ENCODE measurements around the gene SURF2. TPM values are rescaled to one million over a fixed set of nuclear protein-coding genes. Genes with fewer than 3 reads are reported as not detected.
"Not testable (repeated sequence)": the region's sequence is repeated elsewhere in the genome, so short reads cannot be mapped to it uniquely, and the experiment has no call there.

The SURF2 gene
- total RNA-seq, 2 donors from 2014 or later: 16.4 to 57.6 TPM

DNA sequence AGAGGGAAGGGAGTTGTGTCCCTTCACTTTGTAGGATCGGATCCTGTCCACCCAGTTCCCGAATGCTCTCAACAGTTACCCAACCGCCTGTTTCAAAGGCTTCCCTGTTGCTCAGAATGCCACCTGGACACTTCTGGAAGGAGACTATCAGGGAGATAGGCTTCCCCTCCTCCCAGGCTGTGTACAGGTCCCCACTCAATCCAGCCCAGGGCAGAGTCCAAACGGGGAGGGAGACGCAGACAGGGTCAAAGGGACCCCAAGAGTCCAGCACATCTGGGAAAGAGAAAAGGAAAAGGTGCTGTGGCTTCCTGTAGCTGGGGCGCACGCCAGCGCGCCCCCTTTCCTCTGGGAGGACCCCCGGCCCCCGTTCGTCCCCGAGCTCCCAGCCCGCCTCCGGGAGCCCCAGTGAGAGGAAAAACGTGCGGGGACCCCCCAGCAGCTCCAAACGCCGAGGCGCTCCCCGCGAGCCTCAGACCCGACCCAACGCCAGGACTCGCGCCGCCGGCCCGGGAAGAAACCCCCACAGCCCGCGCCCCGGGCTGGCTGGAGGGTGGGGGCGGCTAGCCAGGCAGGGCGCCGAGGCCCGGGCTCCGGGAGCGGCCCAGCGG is 18.9 kb downstream of the SURF2 start:
- no peaks in the 10 kb centered on the region for H3K9me3 ChIP-seq
- H3K4me1 ChIP-seq (replicated peaks): peaks cover 15% of the 10 kb centered on the region
- DNase-seq (ENCODE audit: low spot score): peak; percentile 30
- intact Hi-C loops (cut with DNase I): loop anchor here (10.0 kb wide), 1 partner anchor 430 kb away; the partner anchor contains the start of gene TSC1
- no peaks in the 10 kb centered on the region for H3K27me3 ChIP-seq (replicated peaks; ENCODE audit: insufficient read depth)
- no peaks in the 10 kb centered on the region for H3K36me3 ChIP-seq
- peak overlapping the region; percentile 99 for H3K4me3 ChIP-seq
- peak overlapping the region; percentile 86 to 90 for H3K27ac ChIP-seq
- 0% methylated on average over 31 of the region's 39 CpGs for WGBS
- TF ChIP-seq, protein P1, sequence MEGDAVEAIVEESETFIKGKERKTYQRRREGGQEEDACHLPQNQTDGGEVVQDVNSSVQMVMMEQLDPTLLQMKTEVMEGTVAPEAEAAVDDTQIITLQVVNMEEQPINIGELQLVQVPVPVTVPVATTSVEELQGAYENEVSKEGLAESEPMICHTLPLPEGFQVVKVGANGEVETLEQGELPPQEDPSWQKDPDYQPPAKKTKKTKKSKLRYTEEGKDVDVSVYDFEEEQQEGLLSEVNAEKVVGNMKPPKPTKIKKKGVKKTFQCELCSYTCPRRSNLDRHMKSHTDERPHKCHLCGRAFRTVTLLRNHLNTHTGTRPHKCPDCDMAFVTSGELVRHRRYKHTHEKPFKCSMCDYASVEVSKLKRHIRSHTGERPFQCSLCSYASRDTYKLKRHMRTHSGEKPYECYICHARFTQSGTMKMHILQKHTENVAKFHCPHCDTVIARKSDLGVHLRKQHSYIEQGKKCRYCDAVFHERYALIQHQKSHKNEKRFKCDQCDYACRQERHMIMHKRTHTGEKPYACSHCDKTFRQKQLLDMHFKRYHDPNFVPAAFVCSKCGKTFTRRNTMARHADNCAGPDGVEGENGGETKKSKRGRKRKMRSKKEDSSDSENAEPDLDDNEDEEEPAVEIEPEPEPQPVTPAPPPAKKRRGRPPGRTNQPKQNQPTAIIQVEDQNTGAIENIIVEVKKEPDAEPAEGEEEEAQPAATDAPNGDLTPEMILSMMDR (IDR thresholded peaks at IDR 0.05): no peak
- TF ChIP-seq POLR2AphosphoS5 (IDR thresholded peaks at IDR 0.05) (no peak), POLR2A (IDR thresholded peaks at IDR 0.05) (no peak)

DNA sequence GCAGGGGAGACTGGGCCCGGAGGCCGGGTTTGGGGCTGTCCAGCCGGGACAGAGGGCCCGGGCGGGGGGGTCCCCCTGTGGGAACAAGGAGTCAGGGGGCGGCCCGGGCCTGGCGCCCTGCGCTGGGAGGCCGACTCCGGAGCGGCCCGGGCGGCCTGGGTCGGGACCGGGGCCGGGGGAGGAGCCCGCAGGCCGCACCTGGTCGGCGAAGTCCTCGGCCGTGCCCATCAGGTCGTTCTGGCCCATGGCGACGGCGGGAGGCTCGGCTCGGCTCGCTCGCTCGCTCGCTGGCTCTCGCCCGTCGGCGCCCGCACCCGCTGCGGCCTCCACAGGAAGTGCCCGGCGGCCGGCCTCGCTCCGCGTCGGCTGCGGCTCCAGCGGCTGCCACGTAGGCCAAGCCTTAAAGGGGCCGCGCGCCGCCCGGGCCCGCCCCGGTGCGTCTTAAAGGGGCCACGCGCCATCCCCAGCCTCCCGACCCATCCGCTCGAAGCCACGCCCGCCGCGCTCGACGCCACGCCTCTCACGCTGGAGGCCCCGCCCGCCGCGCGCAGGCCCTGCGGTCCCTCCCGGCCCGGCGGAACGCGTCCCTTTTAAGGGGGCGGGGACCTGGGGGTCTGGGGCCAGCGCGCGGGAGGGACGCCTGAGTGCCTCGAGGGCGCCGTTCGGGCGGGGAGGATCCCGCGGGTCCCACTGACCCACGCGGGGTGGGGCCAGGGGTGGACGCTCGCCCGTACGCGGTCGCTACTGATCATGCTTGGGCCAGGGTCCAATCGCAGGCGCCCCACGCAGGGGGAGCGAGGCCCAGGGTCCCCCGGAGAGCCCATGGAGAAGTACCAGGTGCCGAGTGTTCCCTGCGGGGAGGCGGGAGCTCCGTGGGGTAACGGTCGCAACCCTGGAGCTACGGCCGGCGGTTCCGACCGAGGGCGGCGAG is 19.6 kb downstream of the SURF2 start, which contains the start of the genes STKLD1 and SURF4:
Gene STKLD1, plus strand, starts transcription at position 643 of the 931 bp plus-strand sequence. Its CDS starts 108 bp downstream, at position 751.
Gene SURF4, minus strand, starts transcription at position 337 of the 931 bp plus-strand sequence. Its CDS starts 91 bp downstream, at position 246.
- H3K9me3 ChIP-seq: no peaks in the 10 kb centered on the region
- peak; percentile 95 for DNase-seq (ENCODE audit: low spot score)
- peak; percentile 90 for TF ChIP-seq POLR2A (IDR thresholded peaks at IDR 0.05)
- TF ChIP-seq POLR2AphosphoS5 (IDR thresholded peaks at IDR 0.05): peak; percentile 54
- TF ChIP-seq, protein P1 (IDR thresholded peaks at IDR 0.05): peak in 2 of 4 experiments; percentile 42 to 56
- H3K27ac ChIP-seq: peak within 1 kb of the TSS; percentile 86 to 90
- peak within 1 kb of the TSS; percentile 99 for H3K4me3 ChIP-seq
- H3K4me1 ChIP-seq (replicated peaks): peaks cover 12% of the 10 kb centered on the region
- WGBS: under 1% methylated on average over 70 of the region's 120 CpGs
- intact Hi-C loops (cut with DNase I): loop anchor here (10.0 kb wide), 1 partner anchor 431 kb away; the partner anchor contains the start of gene TSC1
- H3K36me3 ChIP-seq: no peaks in the 10 kb centered on the region
- H3K27me3 ChIP-seq (replicated peaks; ENCODE audit: insufficient read depth): no peaks in the 10 kb centered on the region

DNA sequence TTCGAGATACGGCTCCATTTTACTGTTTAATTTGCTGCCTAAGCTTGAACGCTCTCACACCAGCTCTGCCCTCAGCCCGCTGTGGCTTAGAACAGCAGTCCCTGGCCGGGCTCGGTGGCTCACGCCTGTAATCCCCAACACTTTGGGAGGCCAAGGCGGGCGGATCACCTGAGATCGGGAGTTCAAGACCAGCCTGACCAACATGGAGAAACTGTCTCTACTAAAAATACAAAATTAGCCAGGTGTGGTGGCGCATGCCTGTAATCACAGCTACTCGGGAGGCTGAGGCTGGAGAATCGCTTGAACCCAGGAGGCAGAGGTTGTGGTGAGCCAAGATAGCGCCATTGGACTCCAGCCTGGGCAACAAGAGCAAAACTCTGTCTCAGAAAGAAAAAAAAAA is 20.9 kb downstream of the SURF2 start:
- not testable (repeated sequence) for H3K9me3 ChIP-seq; H3K27me3 ChIP-seq (replicated peaks; ENCODE audit: insufficient read depth); H3K4me1 ChIP-seq (replicated peaks); H3K4me3 ChIP-seq; H3K36me3 ChIP-seq; H3K27ac ChIP-seq; DNase-seq (ENCODE audit: low spot score)
- intact Hi-C loops (cut with DNase I): loop anchor here (10.0 kb wide), 1 partner anchor 432 kb away; the partner anchor contains the start of gene TSC1
- 89% methylated on average over 14 of the region's 14 CpGs for WGBS

DNA sequence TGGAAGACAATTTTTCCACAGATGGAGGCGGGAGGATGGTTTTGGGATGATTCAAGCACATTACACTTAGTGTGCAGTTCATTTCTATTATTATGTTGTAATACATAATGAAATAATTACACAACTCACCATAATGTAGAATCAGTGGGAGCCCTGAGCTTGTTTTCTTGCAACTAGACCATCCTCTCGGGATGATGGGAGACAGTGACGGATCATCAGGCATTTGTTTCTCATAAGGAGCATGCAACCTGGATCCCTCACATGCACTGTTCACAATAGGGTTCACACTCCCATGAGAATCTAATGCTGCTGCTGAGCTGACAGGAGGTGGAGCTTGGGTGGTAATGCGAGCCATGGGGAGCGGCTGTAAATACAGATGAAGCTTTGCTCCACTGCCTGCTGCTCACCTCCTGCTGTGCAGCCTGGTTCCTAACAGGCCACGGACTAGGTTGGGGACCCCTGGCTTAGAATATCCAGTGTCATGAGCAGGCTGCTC is 21.4 kb downstream of the SURF2 start:
- TF ChIP-seq, protein P1 (IDR thresholded peaks at IDR 0.05): no peak
- TF ChIP-seq POLR2AphosphoS5 (IDR thresholded peaks at IDR 0.05): no peak
- TF ChIP-seq POLR2A (IDR thresholded peaks at IDR 0.05): no peak
- H3K27me3 ChIP-seq (replicated peaks; ENCODE audit: insufficient read depth): no peaks in the 10 kb centered on the region
- H3K27ac ChIP-seq: no peak overlapping the region
- H3K36me3 ChIP-seq: no peaks in the 10 kb centered on the region
- H3K9me3 ChIP-seq: no peaks in the 10 kb centered on the region
- no peak for DNase-seq (ENCODE audit: low spot score)
- 78% methylated on average over 6 of the region's 6 CpGs for WGBS
- intact Hi-C loops (cut with DNase I): loop anchor here (10.0 kb wide), 1 partner anchor 433 kb away; the partner anchor contains the start of gene TSC1
- H3K4me1 ChIP-seq (replicated peaks): no peaks in the 10 kb centered on the region
- no peak overlapping the region for H3K4me3 ChIP-seq
